Neuronal stem cell (in vitro differentiated cells): ENCODE data around the gene MOCS1.

Source experiments
- DNase-seq: peaks from one replicate; pipeline ENCODE4 v3.0.0-alpha.2; 2013; ENCODE audit warnings: low spot score
- H2AFZ ChIP-seq: one replicate; pipeline ENCODE4 v1.6.1; 2013; ENCODE audit warnings: mild to moderate bottlenecking, low read length, inconsistent platforms
- H2AK5ac ChIP-seq: 2 replicates; pipeline ENCODE4 v1.6.1; 2013; ENCODE audit warnings: low read depth, mild to moderate bottlenecking, inconsistent platforms, low read length, moderate library complexity, mixed read lengths
- H2BK120ac ChIP-seq: 2 replicates; pipeline ENCODE4 v1.6.1; 2013; ENCODE audit warnings: low read depth, mild to moderate bottlenecking, inconsistent platforms, low read length, moderate library complexity, mixed read lengths
- H2BK12ac ChIP-seq: one replicate; pipeline ENCODE4 v1.6.1; 2013; ENCODE audit warnings: low read length, inconsistent platforms
- H2BK15ac ChIP-seq: 2 replicates; pipeline ENCODE4 v1.6.1; 2013; ENCODE audit warnings: mild to moderate bottlenecking, low read length, inconsistent platforms, mixed read lengths
- H2BK5ac ChIP-seq: one replicate; pipeline ENCODE4 v1.6.1; 2013; ENCODE audit warnings: inconsistent platforms, mild to moderate bottlenecking, low read length, moderate library complexity
- H3K14ac ChIP-seq: one replicate; pipeline ENCODE4 v1.6.1; 2013; ENCODE audit warnings: low read length, inconsistent platforms
- H3K18ac ChIP-seq: 2 replicates; pipeline ENCODE4 v1.6.1; 2013; ENCODE audit warnings: low read length, inconsistent platforms
- H3K23ac ChIP-seq: 2 replicates; pipeline ENCODE4 v1.6.1; 2013; ENCODE audit warnings: low read depth, mild to moderate bottlenecking, mixed read lengths, low read length, inconsistent platforms; ENCODE audit not compliant: poor library complexity
- H3K27ac ChIP-seq: replicated peaks from 3 replicates; pipeline ENCODE4 v1.5.1; 2013; ENCODE audit warnings: low read length, inconsistent platforms
- H3K27me3 ChIP-seq, 3 experiments: 2 replicates each; pipeline ENCODE4 v1.6.1; 2013; ENCODE audit warnings: low read length in 3 of 3, mild to moderate bottlenecking in 2 of 3, inconsistent platforms in 1 of 3, low read depth in 1 of 3, mixed read lengths in 1 of 3, moderate library complexity in 1 of 3; ENCODE audit not compliant: control insufficient read depth in 3 of 3, insufficient read depth in 3 of 3
- H3K36me3 ChIP-seq, 2 donors: replicated peaks in 1 of 2; 2 replicates each; pipeline ENCODE4 v1.6.1; 2013; ENCODE audit warnings: low read length in 2 of 2; ENCODE audit not compliant: control insufficient read depth in 2 of 2, insufficient read depth in 2 of 2
- H3K4ac ChIP-seq: 2 replicates; pipeline ENCODE4 v1.6.1; 2013; ENCODE audit warnings: inconsistent platforms, mild to moderate bottlenecking, low read length, moderate library complexity
- H3K4me1 ChIP-seq, 2 donors: 1 replicate in 1 of 2; 2 replicates in 1 of 2; pipeline ENCODE4 v1.6.1; 2013; ENCODE audit warnings: low read length in 2 of 2, low read depth in 1 of 2; ENCODE audit not compliant: control insufficient read depth in 2 of 2, insufficient read depth in 1 of 2
- H3K4me2 ChIP-seq: one replicate; pipeline ENCODE4 v1.6.1; 2013; ENCODE audit warnings: mild to moderate bottlenecking, low read length, inconsistent platforms; ENCODE audit not compliant: insufficient read depth, poor library complexity, severe bottlenecking
- H3K4me3 ChIP-seq, 2 donors: 2 replicates each; pipeline ENCODE4 v1.5.1; 2013; ENCODE audit warnings: low read length in 2 of 2, mild to moderate bottlenecking in 2 of 2, inconsistent platforms in 1 of 2, moderate library complexity in 1 of 2
- H3K79me1 ChIP-seq: one replicate; pipeline ENCODE4 v1.6.1; 2013; ENCODE audit warnings: low read depth, mild to moderate bottlenecking, inconsistent platforms, low read length, moderate library complexity
- H3K9ac ChIP-seq: one replicate; pipeline ENCODE4 v1.6.1; 2013; ENCODE audit warnings: mild to moderate bottlenecking, low read depth, low read length, inconsistent platforms; ENCODE audit not compliant: poor library complexity
- H3K9me3 ChIP-seq, 2 donors: replicated peaks in 1 of 2; 2 replicates each; pipeline versions ENCODE3 to v1.6.1; 2013; ENCODE audit warnings: low read length in 2 of 2, mild to moderate bottlenecking in 2 of 2, inconsistent platforms in 1 of 2, low read depth in 1 of 2, mixed read lengths in 1 of 2, moderate library complexity in 1 of 2; ENCODE audit not compliant: control insufficient read depth in 2 of 2, insufficient read depth in 1 of 2
- H4K8ac ChIP-seq: one replicate; pipeline ENCODE4 v1.6.1; 2013; ENCODE audit warnings: low read depth, mild to moderate bottlenecking, inconsistent platforms, low read length, moderate library complexity
- H4K91ac ChIP-seq: one replicate; pipeline ENCODE4 v1.6.1; 2013; ENCODE audit warnings: low read length, low read depth, mild to moderate bottlenecking, inconsistent platforms; ENCODE audit not compliant: poor library complexity
- WGBS, 2 donors: extraction: QIAGEN DNeasy Blood & Tissue Kit; methylation state at CpG; one replicate each; pipeline ENCODE4 v1.1.7; 2013; ENCODE audit warnings: missing lambda C conversion rate in 2 of 2, mixed read lengths in 1 of 2; ENCODE audit not compliant: insufficient read length in 2 of 2, insufficient replicate concordance in 1 of 2; ENCODE audit errors: extremely low coverage in 2 of 2; 5-methylcytosine and 5-hydroxymethylcytosine counted together

The MOCS1 gene

GRCh38 chr6:39938773-39939654 lies 4.8 kb upstream of the MOCS1 start:
- no peak overlapping the region for H3K18ac ChIP-seq
- peak overlapping the region; percentile 43 for H2AFZ ChIP-seq
- no peak overlapping the region for H3K9ac ChIP-seq
- no peak overlapping the region for H4K8ac ChIP-seq
- H3K27ac ChIP-seq: no peak overlapping the region
- H3K4me1 ChIP-seq: peaks cover 4 to 7% of the 10 kb centered on the region in 2 donors
- no peak overlapping the region for H3K14ac ChIP-seq
- H2BK12ac ChIP-seq: no peak overlapping the region
- H3K4ac ChIP-seq: no peak overlapping the region
- no peak overlapping the region for H2BK120ac ChIP-seq
- no peak overlapping the region for H2BK15ac ChIP-seq
- H3K4me3 ChIP-seq: no peak overlapping the region
- DNase-seq: no peak
- H4K91ac ChIP-seq: no peak overlapping the region
- peaks cover 0 to 30% (median 0%) of the 10 kb centered on the region in 3 experiments for H3K27me3 ChIP-seq
- WGBS, 2 donors: no CpG with 5 or more reads among the region's 10 CpGs
- no peaks in the 10 kb centered on the region for H3K36me3 ChIP-seq
- no peak overlapping the region for H2BK5ac ChIP-seq
- no peak overlapping the region for H2AK5ac ChIP-seq
- H3K9me3 ChIP-seq: no peaks in the 10 kb centered on the region
- H3K79me1 ChIP-seq: no peaks in the 10 kb centered on the region
- H3K4me2 ChIP-seq: no peak overlapping the region
- H3K23ac ChIP-seq: no peak overlapping the region

GRCh38 chr6:39937686-39938333 lies 3.5 kb upstream of the MOCS1 start:
- Histone ChIP-seq H2BK120ac (no peak overlapping the region), H2AK5ac (no peak overlapping the region), H3K4me3 (no peak overlapping the region), H3K36me3 (no peaks in the 10 kb centered on the region), H4K91ac (no peak overlapping the region), H3K27ac (no peak overlapping the region), H4K8ac (no peak overlapping the region), H2AFZ (no peak overlapping the region), H3K4me1 (peaks cover 7 to 13% of the 10 kb centered on the region in 2 donors), H3K4ac (no peak overlapping the region), H3K27me3 (peaks cover 0 to 29% (median 0%) of the 10 kb centered on the region in 3 experiments), H3K18ac (no peak overlapping the region), H2BK5ac (no peak overlapping the region), H3K4me2 (no peak overlapping the region), H3K9ac (no peak overlapping the region), H3K14ac (no peak overlapping the region), H3K79me1 (no peaks in the 10 kb centered on the region), H3K23ac (no peak overlapping the region), H2BK15ac (no peak overlapping the region), H2BK12ac (no peak overlapping the region), H3K9me3 (no peaks in the 10 kb centered on the region)
- DNase-seq: no peak
- WGBS, 2 donors: no CpG with 5 or more reads among the region's 3 CpGs

- Histone ChIP-seq H2AFZ (no peak overlapping the region), H4K91ac (no peak overlapping the region), H3K4ac (no peak overlapping the region), H3K27me3 (peaks cover 0 to 20% (median 0%) of the 10 kb centered on the region in 3 experiments), H3K4me2 (no peak overlapping the region), H3K4me3 (no peak overlapping the region), H3K23ac (no peak overlapping the region), H2BK120ac (no peak overlapping the region), H2BK5ac (no peak overlapping the region), H3K36me3 (no peaks in the 10 kb centered on the region), H3K9ac (no peak overlapping the region), H3K18ac (no peak overlapping the region), H3K14ac (no peak overlapping the region), H2AK5ac (no peak overlapping the region), H3K9me3 (no peaks in the 10 kb centered on the region), H2BK15ac (no peak overlapping the region), H3K4me1 (peaks cover 7 to 16% of the 10 kb centered on the region in 2 donors), H3K27ac (no peak overlapping the region), H4K8ac (no peak overlapping the region), H3K79me1 (no peaks in the 10 kb centered on the region), H2BK12ac (no peak overlapping the region)
- DNase-seq: no peak
- WGBS, 2 donors: no CpG with 5 or more reads among the region's 1 CpG
Observed at GRCh38 chr6:39936857-39937256, 2.6 kb upstream of the MOCS1 start.

- Histone ChIP-seq H4K91ac (no peak overlapping the region), H3K9ac (no peak overlapping the region), H3K4me1 (peaks cover 7 to 19% of the 10 kb centered on the region in 2 donors), H3K4me3 (no peak overlapping the region), H3K9me3 (no peaks in the 10 kb centered on the region), H3K27ac (no peak overlapping the region), H2AFZ (no peak overlapping the region), H2BK15ac (no peak overlapping the region), H3K18ac (no peak overlapping the region), H3K14ac (no peak overlapping the region), H3K27me3 (peaks cover 0 to 17% (median 0%) of the 10 kb centered on the region in 3 experiments), H3K36me3 (no peaks in the 10 kb centered on the region), H4K8ac (no peak overlapping the region), H2BK120ac (no peak overlapping the region), H2BK5ac (no peak overlapping the region), H2AK5ac (no peak overlapping the region), H3K79me1 (no peaks in the 10 kb centered on the region), H3K4me2 (no peak overlapping the region), H2BK12ac (no peak overlapping the region), H3K23ac (no peak overlapping the region), H3K4ac (no peak overlapping the region)
- no peak for DNase-seq
- no CpG with 5 or more reads among the region's 2 CpGs for WGBS, 2 donors
Observed at GRCh38 chr6:39935241-39935640, 979 bp upstream of the MOCS1 start.
